Ishikawa (cell line): Measurements from ENCODE around the gene NTRK3.

ENCODE experiments used
- CEBPB ChIP-seq: IDR thresholded peaks from 2 replicates; pipeline ENCODE4 v1.6.1; 2012
- CREB1 ChIP-seq: IDR thresholded peaks from 2 replicates; pipeline ENCODE4 v1.6.1; 2012; ENCODE audit warnings: low read depth
- EGR1 ChIP-seq: IDR thresholded peaks from 2 replicates; pipeline ENCODE4 v1.6.1; 2012
- EP300 ChIP-seq: IDR thresholded peaks from 2 replicates; pipeline ENCODE4 v1.6.1; 2012; ENCODE audit warnings: borderline replicate concordance
- FOXM1 ChIP-seq: IDR thresholded peaks from 2 replicates; pipeline ENCODE4 v1.6.1; 2012; ENCODE audit warnings: low read depth, borderline replicate concordance
- MAX ChIP-seq: IDR thresholded peaks from 2 replicates; pipeline ENCODE4 v1.6.1; 2012
- NFIC ChIP-seq: IDR thresholded peaks from 2 replicates; pipeline ENCODE4 v1.6.1; 2012
- RAD21 ChIP-seq: IDR thresholded peaks from 2 replicates; pipeline ENCODE4 v1.6.1; 2012; ENCODE audit warnings: low read depth
- REST ChIP-seq: IDR thresholded peaks from 2 replicates; pipeline ENCODE4 v1.6.1; 2012; ENCODE audit warnings: low read depth, mild to moderate bottlenecking
- TAF1 ChIP-seq: IDR thresholded peaks from 2 replicates; pipeline ENCODE4 v1.6.1; 2012; ENCODE audit warnings: low read depth, mild to moderate bottlenecking
- TCF12 ChIP-seq: IDR thresholded peaks from 2 replicates; pipeline ENCODE4 v1.6.1; 2012; ENCODE audit warnings: low read depth
- TEAD4 ChIP-seq: IDR thresholded peaks from 2 replicates; pipeline ENCODE4 v1.6.1; 2012
- USF1 ChIP-seq: IDR thresholded peaks from 2 replicates; pipeline ENCODE4 v1.6.1; 2012
- YY1 ChIP-seq: IDR thresholded peaks from 2 replicates; pipeline ENCODE4 v1.6.1; 2012; ENCODE audit warnings: low read depth
- ZBTB7A ChIP-seq: IDR thresholded peaks from 2 replicates; pipeline ENCODE4 v1.6.1; 2012; ENCODE audit warnings: low read depth

NTRK3 gene

GRCh38 chr15:88029696-88030095 lies 226.8 kb downstream of the NTRK3 start:
- TF ChIP-seq RAD21: no peak
- TF ChIP-seq TAF1: no peak

- no peak for TF ChIP-seq USF1
- TF ChIP-seq FOXM1: no peak
- TF ChIP-seq YY1: no peak
- no peak for TF ChIP-seq TCF12
- no peak for TF ChIP-seq CEBPB
- TF ChIP-seq RAD21: no peak
- TF ChIP-seq CREB1: no peak
- no peak for TF ChIP-seq MAX
- TF ChIP-seq EGR1: no peak
- TF ChIP-seq EP300: no peak
Measured at GRCh38 chr15:88028024-88028423, 228.5 kb downstream of the NTRK3 start.

- TF ChIP-seq YY1 (no peak), RAD21 (no peak), CREB1 (no peak), REST (no peak), EP300 (no peak), ZBTB7A (no peak), TCF12 (no peak), TAF1 (no peak), NFIC (no peak), USF1 (no peak), TEAD4 (no peak), CEBPB (no peak), FOXM1 (no peak), EGR1 (no peak), MAX (no peak)
Measured at GRCh38 chr15:88023914-88024313, 232.6 kb downstream of the NTRK3 start.

- TF ChIP-seq EGR1 (no peak), YY1 (no peak), USF1 (no peak), TAF1 (no peak), NFIC (no peak), CEBPB (no peak)
Measured at GRCh38 chr15:88022716-88023115, 233.8 kb downstream of the NTRK3 start.

GRCh38 chr15:88021601-88022000 lies 234.9 kb downstream of the NTRK3 start:
- no peak for TF ChIP-seq RAD21
- no peak for TF ChIP-seq EGR1
- TF ChIP-seq YY1: no peak

- TF ChIP-seq REST: no peak
- TF ChIP-seq EP300: no peak
- TF ChIP-seq MAX: no peak
- no peak for TF ChIP-seq FOXM1
- no peak for TF ChIP-seq TEAD4
- TF ChIP-seq ZBTB7A: no peak
- no peak for TF ChIP-seq YY1
- no peak for TF ChIP-seq NFIC
- TF ChIP-seq CREB1: no peak
- TF ChIP-seq USF1: no peak
- no peak for TF ChIP-seq CEBPB
- no peak for TF ChIP-seq RAD21
- no peak for TF ChIP-seq EGR1
- no peak for TF ChIP-seq TCF12
Measured at GRCh38 chr15:88020806-88021205, 235.7 kb downstream of the NTRK3 start.
